ENCODE results near the gene KRT26.
A peak's percentile ranks its signal among the peaks of the same experiment; 100 is the strongest.
"Not testable (repeated sequence)": the region's sequence is repeated elsewhere in the genome, so short reads cannot be mapped to it uniquely, and the experiment has no call there.

KRT26 gene

GRCh38 chr17:40793832-40794231 lies 21.8 kb upstream of the KRT26 start:
- FAIRE-seq = no peak

DNA sequence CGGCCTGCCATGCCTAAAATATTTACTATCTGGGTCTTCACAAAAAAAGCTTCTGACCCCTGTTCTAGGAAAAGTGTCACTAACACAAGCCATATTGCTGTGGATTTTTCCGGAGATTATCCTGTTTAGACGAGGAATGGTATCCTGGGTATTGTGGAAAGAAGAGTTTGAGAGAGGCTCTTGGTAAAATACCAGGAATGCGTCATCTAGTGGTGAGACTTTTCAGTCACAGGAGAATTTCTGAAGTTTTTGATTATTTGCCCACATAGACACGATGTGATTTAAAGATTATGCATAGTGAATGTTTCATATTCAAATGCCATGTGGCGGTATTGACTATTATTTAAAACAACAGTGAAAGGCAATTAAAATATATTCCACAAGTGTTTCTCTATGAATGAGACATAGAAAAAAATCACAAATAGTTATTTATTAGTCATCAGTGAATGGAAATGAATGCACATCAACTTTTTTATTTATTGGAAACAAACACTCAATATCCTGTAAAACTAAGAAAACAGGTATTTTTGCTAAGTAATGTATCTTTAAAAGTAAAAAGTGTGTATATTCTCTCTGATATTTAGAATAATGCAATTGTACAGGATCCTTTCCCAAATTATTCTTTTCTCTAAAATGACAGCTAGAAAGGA lies 19.9 kb upstream of the KRT26 start:
- FAIRE-seq = peak; percentile 82

DNA sequence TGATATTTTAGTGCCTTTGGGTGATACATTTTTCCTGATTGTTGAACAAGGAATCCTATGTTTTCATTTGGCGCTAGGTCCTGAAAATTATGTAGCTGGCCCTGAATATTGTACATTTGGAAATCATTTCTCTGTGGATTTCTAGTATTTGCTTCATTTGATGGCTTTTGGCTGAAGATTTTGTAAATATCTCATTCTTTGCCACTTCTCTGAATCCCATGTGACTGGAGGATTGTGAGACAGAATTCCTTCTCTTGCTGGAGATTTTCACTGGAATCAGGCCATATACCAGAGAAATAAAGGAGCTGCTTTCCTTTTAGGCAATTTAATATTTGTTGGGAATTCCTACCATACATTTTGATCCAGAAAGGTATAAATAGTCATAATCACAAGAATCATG lies 19.1 kb upstream of the KRT26 start:
- FAIRE-seq = no peak

GRCh38 chr17:40782450-40782849 lies 10.4 kb upstream of the KRT26 start, which contains the start of gene KRT27:
KRT27 (minus strand) TSS chr17:40782550; CDS start chr17:40782493, 57 bp downstream.
- no peak for FAIRE-seq

- no peak for FAIRE-seq
These were observed 7.3 kb upstream of the KRT26 start for GRCh38 chr17:40779181-40779909.

DNA sequence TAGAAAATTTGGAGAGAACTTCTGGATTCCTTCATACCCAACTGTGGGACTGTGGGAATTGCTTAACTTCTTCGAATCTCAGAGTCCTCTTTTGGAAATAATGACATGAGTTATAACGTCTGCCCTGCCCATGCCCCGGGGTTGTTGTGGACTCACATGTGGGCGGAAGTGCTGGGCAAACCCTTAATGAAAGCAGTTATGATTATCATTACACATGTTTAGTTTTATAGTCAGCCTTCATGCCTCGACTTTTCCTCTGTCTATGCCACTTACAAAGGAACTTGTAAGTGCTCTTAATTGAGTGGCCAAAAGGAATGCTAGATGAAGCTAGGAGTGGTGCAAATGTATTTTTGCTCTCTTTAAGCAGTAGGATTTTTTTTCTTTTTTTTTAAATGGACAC lies 6.5 kb upstream of the KRT26 start:
- no peak for FAIRE-seq

GRCh38 chr17:40777971-40778370 lies 6.0 kb upstream of the KRT26 start:
- no peak for FAIRE-seq

DNA sequence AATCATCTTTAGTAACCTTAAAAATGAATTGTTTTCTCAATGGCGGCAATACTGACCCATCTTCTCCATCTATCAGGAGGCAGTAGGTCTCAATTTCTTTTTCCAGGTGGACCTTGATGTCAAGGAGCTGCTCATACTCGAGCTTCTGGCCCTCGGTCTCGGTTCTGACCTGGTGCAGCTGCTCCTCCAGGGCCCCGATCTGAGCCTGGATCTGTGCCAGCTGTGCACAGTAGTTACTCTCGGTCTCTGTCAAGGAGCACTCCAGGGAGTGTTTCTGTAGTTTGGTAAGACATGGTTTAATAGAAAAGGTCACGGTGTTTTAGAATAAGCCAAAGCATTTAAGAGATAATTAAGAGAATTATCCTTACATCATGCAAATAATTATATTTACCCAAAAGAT lies 5.5 kb upstream of the KRT26 start:
- FAIRE-seq = no peak

GRCh38 chr17:40775945-40776344 lies 3.9 kb upstream of the KRT26 start:
- FAIRE-seq = no peak

GRCh38 chr17:40765657-40766056 lies 6.3 kb downstream of the KRT26 start:
- FAIRE-seq = no peak

DNA sequence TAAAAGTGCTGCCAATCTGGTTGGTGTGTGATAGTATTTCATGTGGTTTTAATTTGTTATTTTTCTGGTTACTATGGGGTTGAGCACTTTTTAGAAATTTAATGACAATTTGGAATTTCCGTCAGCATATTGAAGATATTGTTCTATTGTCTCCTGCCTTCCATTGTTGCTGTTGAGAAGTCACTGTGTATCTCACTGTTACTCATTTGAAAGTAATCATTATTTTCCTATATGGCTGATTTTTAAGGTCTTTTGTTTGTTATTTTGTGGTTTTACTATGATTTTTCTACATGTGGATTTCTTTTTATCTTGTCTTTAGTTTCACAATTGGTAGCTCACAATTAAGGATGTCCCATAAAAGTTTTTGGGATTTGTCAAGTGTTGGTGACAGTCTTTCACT lies 8.2 kb downstream of the KRT26 start:
- no peak for FAIRE-seq

DNA sequence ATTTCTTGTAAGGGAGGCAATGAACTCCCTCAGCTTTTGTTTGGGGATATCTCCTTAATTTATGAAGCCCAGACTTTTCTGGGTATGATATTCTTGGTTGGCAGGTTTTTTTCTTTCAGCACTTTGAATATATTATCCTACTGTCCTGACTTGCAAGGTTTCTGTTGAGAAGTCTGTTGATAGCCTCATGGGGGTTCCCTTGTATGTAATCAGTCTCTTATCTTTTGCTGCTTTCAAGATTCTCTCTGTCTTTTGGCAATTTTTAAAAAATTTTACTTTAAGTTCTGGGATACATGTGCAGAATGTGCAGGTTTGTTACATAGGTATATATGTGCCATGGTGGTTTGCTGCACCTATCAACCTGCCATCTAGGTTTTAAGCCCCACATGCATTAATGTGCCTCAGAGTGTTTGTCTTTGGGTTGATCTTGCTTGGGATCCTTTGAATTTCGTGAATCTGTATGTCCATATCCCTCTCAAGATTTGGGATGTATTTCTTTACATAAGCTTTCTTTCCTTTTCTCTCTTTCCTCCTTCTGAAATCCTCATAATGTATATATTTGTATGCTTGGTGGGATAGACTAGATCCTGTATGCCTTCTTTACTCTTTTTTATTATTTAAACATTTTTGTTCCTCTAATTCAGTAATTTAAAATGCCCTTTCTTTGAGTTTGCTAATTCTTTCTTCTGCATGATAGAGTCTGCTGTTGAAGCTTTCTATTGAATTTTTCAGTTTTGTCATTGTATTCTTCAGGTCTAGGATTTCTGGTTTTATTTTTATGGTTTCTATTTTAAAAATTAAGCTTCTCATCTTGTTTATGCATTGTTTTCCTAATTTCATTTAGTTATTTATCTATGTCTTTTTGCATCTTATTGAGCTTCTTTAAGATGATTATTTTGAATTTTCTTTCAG lies 11.6 kb downstream of the KRT26 start:
- FAIRE-seq = no peak

DNA sequence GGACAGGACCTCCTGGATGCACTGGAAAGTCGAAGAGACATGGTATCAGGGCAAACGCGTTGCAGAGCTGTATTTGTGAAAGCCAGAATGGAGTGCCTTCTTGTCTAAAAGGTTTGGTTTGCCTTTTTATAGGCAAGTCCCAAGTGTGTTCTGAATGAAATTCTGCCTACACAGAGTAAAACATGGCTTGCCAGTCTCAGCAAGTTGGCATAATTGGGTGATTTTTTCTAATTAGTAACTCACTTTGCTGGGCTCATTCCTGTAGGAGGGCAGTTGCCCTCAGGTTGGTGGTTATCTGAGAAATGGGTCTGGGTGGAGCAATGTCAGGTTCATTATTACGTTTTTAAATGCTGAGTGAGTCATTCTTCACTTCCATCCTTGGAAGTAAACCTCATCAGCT lies 16.8 kb downstream of the KRT26 start, which contains the start of gene KRT25:
Gene KRT25 (minus strand): TSS at position 101 of the 400 bp plus-strand sequence. CDS start 60 bp downstream, at position 41.
- FAIRE-seq = no peak

DNA sequence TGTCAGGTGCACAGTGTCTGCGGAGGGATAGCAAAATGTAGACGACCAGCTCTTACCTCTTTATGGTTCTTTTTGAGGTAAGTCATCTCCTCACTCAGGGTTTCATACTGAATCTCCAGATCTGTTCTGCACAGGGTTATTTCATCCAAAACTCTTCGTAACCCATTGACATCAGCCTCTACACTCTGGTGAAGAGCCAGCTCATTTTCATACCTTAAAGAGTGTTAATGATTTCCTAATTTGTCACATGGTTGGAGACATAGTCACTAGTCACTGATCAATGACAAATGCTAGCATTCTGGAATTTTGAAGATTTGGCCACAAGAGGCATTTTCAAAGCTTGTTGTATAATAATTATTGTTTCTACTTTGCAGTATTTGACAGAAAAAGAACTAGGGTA lies 18.2 kb downstream of the KRT26 start:
- no peak for FAIRE-seq

- no peak for FAIRE-seq
These were observed 20.9 kb downstream of the KRT26 start for GRCh38 chr17:40751065-40751464.

DNA sequence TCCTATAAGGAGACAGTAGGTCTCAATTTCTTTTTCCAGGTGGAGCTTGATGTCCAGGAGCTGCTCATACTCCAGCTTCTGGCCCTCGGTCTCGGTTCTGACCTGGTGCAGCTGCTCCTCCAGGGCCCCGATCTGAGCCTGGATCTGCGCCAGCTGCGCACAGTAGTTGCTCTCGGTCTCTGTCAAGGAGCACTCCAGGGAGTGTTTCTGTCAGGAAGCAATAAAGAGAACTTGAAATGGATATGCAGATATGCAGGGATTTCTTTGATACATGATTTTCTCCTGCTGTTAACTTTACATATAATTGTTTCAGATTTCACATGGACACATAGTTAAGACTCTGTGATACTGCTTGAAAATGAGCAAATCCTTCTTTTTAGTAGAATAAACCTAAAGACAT lies 21.6 kb downstream of the KRT26 start:
- FAIRE-seq = no peak

GRCh38 chr17:40748666-40749065 lies 23.3 kb downstream of the KRT26 start:
- FAIRE-seq = not testable (repeated sequence)

DNA sequence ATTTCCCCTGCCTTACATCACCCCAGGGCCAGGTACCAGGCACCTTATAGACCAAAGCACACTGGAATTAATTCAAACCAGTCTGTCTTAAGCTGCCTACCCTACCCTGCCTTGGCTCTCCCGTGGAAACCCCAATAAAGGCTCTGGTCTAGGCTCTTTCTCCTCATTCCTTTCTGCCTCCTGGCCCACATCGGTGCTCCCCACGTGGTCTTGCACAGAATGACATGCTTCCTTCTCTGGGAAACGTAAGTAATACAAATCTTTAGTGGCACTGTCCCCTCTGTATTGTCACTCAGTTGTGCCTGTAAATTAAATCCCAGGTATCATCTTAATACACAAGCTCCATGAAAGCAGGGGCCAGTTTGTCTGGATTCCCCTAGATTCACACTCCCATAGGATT lies 33.4 kb downstream of the KRT26 start:
- no peak for FAIRE-seq

- FAIRE-seq = no peak
These were observed 37.0 kb downstream of the KRT26 start for GRCh38 chr17:40735016-40735415.

DNA sequence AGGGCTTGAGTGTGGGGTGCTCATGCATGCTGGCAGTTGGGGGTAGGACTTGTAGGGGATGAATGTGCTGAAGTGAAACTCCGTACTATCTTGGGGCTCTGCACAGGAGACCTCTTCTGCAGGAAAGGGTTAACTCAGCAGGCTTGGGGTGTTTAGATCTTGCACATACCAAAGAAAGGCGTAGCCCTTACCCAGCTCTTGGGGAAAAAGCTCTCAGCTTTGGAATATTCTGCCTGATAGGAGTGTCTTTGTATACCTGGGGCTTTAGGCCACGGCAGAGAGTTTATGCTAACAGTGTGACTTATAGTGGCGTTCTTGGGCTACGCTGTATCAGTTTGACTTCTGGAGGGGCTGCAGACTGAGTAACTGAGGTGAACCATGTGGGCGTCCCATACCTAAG lies 38.0 kb downstream of the KRT26 start:
- FAIRE-seq = no peak

- FAIRE-seq = no peak
These were observed 41.0 kb downstream of the KRT26 start for GRCh38 chr17:40730970-40731369.

DNA sequence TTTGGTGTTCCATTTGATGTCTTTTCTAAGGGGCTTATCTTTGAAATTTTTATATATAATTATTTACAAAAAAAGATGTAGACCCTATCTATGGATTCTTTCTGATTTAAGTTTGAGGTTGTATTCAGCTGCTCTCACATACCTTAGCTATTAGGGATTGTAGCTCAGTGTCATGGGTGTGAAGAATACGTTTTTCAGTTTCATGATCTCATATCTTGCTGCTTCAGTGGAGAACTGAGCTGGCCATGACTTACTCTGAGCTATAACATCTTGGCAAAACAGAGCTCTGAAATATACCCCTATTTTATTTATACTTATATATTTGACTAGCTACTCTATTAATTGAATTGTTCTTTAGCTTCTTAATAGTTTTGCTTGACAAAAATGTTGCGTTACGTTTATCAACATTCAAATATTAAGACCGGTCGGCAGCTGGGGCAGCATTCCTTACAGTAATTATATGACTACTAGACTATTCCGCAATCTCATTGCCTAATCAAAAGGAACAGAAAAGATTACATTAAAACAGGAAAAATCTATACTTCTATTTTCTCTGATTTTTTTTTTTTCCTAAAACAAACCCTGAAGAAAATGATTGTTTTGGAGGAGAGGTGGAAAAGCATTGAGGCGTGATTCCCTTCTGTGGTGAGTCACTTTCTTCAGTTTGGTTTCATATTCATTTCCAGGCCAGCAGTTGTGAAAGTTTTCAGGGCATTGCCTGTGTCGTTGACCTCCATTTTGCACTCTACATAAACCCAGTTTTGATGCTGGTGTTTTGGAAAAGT lies 44.4 kb downstream of the KRT26 start:
- FAIRE-seq = no peak

GRCh38 chr17:40726919-40727318 lies 45.1 kb downstream of the KRT26 start:
- peak; percentile 13 for FAIRE-seq
